Testis (tissue), 3 donors: ENCODE results near the gene IFFO2. TPM values are rescaled to one million over a fixed set of nuclear protein-coding genes. Genes with fewer than 3 reads are reported as not detected.

Source experiments
- DNase-seq: peaks from one replicate; pipeline ENCODE4 v3.0.0-alpha.2; 2019
- H3K27ac ChIP-seq, 2 donors: fragments of 200-600 bp; sonication (generic); one replicate each; pipeline ENCODE4 v1.5.1; 2019
- H3K27me3 ChIP-seq: fragments of 200-600 bp; sonication (generic); one replicate; pipeline ENCODE4 v1.5.1; 2019
- H3K36me3 ChIP-seq: fragments of 200-600 bp; sonication (generic); one replicate; pipeline ENCODE4 v1.5.1; 2017; ENCODE audit warnings: low read depth; ENCODE audit errors: missing control alignments
- H3K4me1 ChIP-seq: fragments of 200-600 bp; sonication (generic); one replicate; pipeline ENCODE4 v1.5.1; 2019
- H3K4me3 ChIP-seq, 2 donors: fragments of 200-600 bp; sonication (generic); one replicate each; pipeline ENCODE4 v1.5.1; 2017 to 2019
- H3K9me3 ChIP-seq: fragments of 200-600 bp; sonication (generic); one replicate; pipeline ENCODE4 v1.5.1; 2017
- POLR2A ChIP-seq: fragments of 450-650 bp; IDR thresholded peaks from one replicate; pipeline ENCODE4 v1.6.1; 2017; ENCODE audit warnings: antibody characterized with exemption, mild to moderate bottlenecking, moderate library complexity
- WGBS, 2 donors: methylation state at CpG; one replicate each; pipeline ENCODE4 v1.1.5; 2018; 5-methylcytosine and 5-hydroxymethylcytosine counted together
- intact Hi-C: fragments of 100-400 bp; cut with DNase I; formaldehyde crosslinking; loops from one replicate; pipeline ENCODE4 v1.15.1; 2023; ENCODE audit warnings: low total_unique reads
- polyA plus RNA-seq: library from polyadenylated mRNA; stranded (reverse); fragments of 350-450 nt; fragmentation: Illumina TruSeq; extraction: RNeasy Lipid Tissue Mini Kit (QIAGEN cat#74804); gene quantifications from one replicate; pipeline ENCODE4 v1.2.3, GENCODE V29; 2014; ENCODE audit warnings: low read depth, low replicate concordance; ENCODE audit not compliant: insufficient read depth
- total RNA-seq, 2 donors: library from RNA; depleted of rRNA; stranded (reverse); fragments of >200 nt; gene quantifications; one replicate each; pipeline ENCODE4 v1.2.3, GENCODE V29; 2016
- TF ChIP-seq, protein P1 (sequence below), 3 experiments: fragments of 450-650 bp in 2 of 3; fragments of 200-600 bp in 1 of 3; sonication (generic) in 1 of 3; IDR thresholded peaks; one replicate each; pipeline ENCODE4 v1.5.1; 2016 to 2019; ENCODE audit warnings: antibody characterized with exemption in 3 of 3, mild to moderate bottlenecking in 2 of 3, moderate library complexity in 1 of 3

Gene IFFO2
- total and polyA plus RNA-seq, 3 donors from 2014 or later = 5.0 to 8.5 (median 5.6) TPM

DNA sequence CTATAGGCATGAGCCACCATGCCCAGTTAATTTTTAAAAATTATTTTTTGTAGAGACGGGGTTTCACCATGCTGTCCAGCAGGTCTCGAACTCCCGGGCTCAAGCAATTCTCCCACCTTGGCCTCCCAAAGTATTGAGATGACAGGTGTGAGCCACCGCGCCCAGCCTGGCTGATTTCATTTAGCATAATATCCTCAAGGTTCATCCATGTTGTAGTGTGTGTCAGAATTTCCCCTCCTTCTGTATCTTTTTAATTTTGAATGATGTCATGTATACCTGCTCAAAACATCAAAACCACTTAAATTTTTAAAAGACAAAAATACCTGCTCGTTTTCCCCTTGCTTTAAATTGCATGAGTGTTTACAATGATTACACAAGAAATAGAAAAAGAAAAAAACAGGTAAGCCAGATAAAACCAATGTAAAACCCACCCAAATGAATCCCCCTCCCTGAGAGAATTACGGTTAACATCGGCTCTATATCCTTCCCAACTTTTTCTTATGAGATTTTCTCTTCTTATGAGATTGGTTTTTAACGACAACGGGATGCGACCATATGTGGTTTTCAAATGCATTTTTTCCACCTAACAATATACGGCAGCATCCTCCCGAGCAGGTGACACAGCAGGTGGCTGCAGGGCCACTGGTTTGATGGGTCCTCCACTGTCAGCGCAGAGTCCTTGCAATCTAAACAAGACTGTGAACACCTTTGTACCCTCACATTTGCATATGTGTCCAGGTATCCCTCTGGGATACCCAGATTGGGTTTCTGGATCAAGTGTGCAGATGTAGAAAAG lies 22.1 kb downstream of the IFFO2 start:
- no peak overlapping the region for H3K27ac ChIP-seq
- H3K27me3 ChIP-seq = no peaks in the 10 kb centered on the region
- intact Hi-C loops = no loop called here
- H3K4me3 ChIP-seq = no peak overlapping the region
- WGBS, 2 donors = 81 to 87% methylated on average over 14 of the region's 14 CpGs
- no peak for DNase-seq
- TF ChIP-seq, protein P1, sequence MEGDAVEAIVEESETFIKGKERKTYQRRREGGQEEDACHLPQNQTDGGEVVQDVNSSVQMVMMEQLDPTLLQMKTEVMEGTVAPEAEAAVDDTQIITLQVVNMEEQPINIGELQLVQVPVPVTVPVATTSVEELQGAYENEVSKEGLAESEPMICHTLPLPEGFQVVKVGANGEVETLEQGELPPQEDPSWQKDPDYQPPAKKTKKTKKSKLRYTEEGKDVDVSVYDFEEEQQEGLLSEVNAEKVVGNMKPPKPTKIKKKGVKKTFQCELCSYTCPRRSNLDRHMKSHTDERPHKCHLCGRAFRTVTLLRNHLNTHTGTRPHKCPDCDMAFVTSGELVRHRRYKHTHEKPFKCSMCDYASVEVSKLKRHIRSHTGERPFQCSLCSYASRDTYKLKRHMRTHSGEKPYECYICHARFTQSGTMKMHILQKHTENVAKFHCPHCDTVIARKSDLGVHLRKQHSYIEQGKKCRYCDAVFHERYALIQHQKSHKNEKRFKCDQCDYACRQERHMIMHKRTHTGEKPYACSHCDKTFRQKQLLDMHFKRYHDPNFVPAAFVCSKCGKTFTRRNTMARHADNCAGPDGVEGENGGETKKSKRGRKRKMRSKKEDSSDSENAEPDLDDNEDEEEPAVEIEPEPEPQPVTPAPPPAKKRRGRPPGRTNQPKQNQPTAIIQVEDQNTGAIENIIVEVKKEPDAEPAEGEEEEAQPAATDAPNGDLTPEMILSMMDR (IDR thresholded peaks at IDR 0.05) = no peak
- no peak for TF ChIP-seq POLR2A
- H3K9me3 ChIP-seq = no peaks in the 10 kb centered on the region
- no peaks in the 10 kb centered on the region for H3K4me1 ChIP-seq
- H3K36me3 ChIP-seq = no peaks in the 10 kb centered on the region

DNA sequence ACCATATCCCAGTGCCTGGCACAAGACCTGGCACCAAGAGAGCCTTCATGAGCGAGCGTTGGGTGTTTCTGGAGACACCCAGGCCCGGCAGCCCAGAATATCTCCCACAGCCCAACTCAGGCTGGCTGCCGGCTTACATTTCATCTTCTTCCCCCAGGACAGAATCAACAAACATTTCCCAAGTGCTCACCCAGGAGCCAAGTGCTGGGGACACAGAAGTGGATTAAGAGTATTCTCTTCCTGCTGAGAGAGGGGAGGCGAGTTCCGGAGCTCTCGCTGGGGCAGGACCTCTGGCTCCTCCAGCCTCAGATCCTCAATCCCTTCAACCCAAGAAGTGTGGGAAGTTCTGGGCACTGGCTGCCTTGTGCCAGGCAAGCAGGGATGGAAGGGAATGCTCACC lies 23.6 kb downstream of the IFFO2 start:
- WGBS, 2 donors = 73 to 93% methylated on average over 7 of the region's 7 CpGs
- Histone ChIP-seq H3K36me3 (no peaks in the 10 kb centered on the region), H3K9me3 (no peaks in the 10 kb centered on the region), H3K4me1 (no peaks in the 10 kb centered on the region), H3K27me3 (no peaks in the 10 kb centered on the region), H3K27ac (no peak overlapping the region), H3K4me3 (no peak overlapping the region)
- TF ChIP-seq, protein P1 (IDR thresholded peaks at IDR 0.05) = no peak
- no peak for TF ChIP-seq POLR2A
- no peak for DNase-seq
- intact Hi-C loops = no loop called here

DNA sequence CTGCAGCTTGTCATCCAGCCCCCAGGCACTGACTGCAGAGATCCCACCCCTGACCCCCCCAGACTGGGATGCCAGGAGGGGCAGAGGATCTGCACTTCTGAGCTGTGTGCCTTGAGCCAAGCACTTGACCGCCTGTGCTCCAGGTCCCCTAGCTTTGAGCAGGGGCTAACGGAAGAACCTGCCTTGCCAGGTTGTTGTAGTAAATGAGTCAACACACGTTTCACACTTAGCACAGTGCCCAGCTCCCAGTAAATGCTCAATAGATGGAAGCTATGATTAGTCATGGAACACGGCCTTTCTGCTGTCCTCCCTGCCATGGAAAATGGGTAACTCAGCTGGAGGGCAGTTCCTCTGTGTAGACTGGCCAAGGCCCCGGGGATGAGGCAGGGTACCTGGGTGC lies 24.1 kb downstream of the IFFO2 start:
- H3K27me3 ChIP-seq = no peaks in the 10 kb centered on the region
- intact Hi-C loops = no loop called here
- no peak for DNase-seq
- no peaks in the 10 kb centered on the region for H3K9me3 ChIP-seq
- H3K4me1 ChIP-seq = no peaks in the 10 kb centered on the region
- no peaks in the 10 kb centered on the region for H3K36me3 ChIP-seq
- WGBS, 2 donors = 88 to 90% methylated on average over 4 to 5 of the region's 5 CpGs
- H3K27ac ChIP-seq = no peak overlapping the region
- TF ChIP-seq, protein P1 (IDR thresholded peaks at IDR 0.05) = no peak
- no peak for TF ChIP-seq POLR2A
- no peak overlapping the region for H3K4me3 ChIP-seq

DNA sequence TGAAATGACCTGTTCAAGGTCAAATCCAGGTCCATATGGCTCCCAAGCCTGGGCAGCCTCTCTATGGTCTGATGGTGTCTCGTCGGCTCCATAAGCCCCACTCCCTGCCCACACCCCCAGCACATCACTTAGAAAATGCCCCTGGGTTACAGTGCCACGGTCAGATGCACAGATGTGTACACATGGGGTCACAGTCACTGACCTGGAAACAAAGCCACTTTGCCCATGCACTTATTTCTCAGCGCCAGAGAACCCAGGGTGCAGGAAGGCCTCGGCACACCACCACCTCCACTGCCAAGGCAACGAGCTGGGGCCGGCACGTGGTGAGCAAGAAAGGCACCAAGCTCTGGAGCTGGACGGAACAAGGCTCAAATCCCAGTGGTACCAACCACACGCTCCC lies 24.7 kb downstream of the IFFO2 start:
- TF ChIP-seq, protein P1 (IDR thresholded peaks at IDR 0.05) = no peak
- TF ChIP-seq POLR2A = no peak
- no peak overlapping the region for H3K27ac ChIP-seq
- H3K27me3 ChIP-seq = no peaks in the 10 kb centered on the region
- H3K4me3 ChIP-seq = no peak overlapping the region
- 84 to 87% methylated on average over 10 of the region's 10 CpGs for WGBS, 2 donors
- intact Hi-C loops = no loop called here
- H3K4me1 ChIP-seq = no peaks in the 10 kb centered on the region
- no peaks in the 10 kb centered on the region for H3K9me3 ChIP-seq
- no peaks in the 10 kb centered on the region for H3K36me3 ChIP-seq
- no peak for DNase-seq

DNA sequence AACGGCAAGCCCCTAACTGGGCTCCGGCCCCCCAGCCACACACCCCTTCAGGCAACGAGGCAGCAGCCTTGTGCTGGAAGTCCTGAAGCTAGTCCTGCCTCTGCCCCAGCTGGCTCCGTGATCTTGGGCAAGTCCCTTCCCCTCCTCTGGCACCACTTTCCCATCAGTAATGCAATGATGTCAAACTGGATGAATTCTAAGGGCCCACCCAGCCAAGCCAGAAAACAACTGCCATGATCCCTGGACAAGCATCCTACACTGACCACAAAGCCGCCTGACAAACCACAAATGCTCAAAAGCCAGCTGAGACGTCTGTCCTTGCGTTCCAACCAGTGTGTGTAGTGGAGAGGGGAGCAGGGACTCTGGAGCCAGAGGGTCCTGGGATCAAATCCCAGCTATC lies 26.8 kb downstream of the IFFO2 start:
- Histone ChIP-seq H3K4me3 (no peak overlapping the region), H3K4me1 (no peaks in the 10 kb centered on the region), H3K36me3 (no peaks in the 10 kb centered on the region), H3K27me3 (no peaks in the 10 kb centered on the region), H3K27ac (no peak overlapping the region), H3K9me3 (no peaks in the 10 kb centered on the region)
- 92% methylated on average over 3 to 7 of the region's 7 CpGs for WGBS, 2 donors
- TF ChIP-seq POLR2A = no peak
- TF ChIP-seq, protein P1 (IDR thresholded peaks at IDR 0.05) = no peak
- DNase-seq = no peak
- intact Hi-C loops = no loop called here
